HepG2 (cell line): ENCODE results near the gene SAP130. TPM values are rescaled to one million over a fixed set of nuclear protein-coding genes. Genes with fewer than 3 reads are reported as not detected.

Experiments
- ATF7-NPFF ChIP-seq: sonication (generic); formaldehyde crosslinking; IDR thresholded peaks from 2 replicates; pipeline ENCODE4 v1.8.1; 2023; ENCODE audit warnings: mild to moderate bottlenecking, low read depth, missing genetic modification reagents, moderate library complexity
- LCORL ChIP-seq, 2 experiments: fragments of 450-650 bp in 1 of 2; sonication (generic) in 1 of 2; formaldehyde crosslinking in 1 of 2; IDR thresholded peaks; 2 replicates each; pipeline versions ENCODE4 v1.5.0 to v1.6.1; 2017 to 2020; ENCODE audit warnings: antibody characterized with exemption in 1 of 2, missing genetic modification reagents in 1 of 2
- MIER2 ChIP-seq: IDR thresholded peaks from 2 replicates; pipeline ENCODE4 v1.6.1; 2016; ENCODE audit warnings: missing biosample characterization, missing genetic modification reagents
- SALL1 ChIP-seq: sonication (generic); formaldehyde crosslinking; IDR thresholded peaks from 2 replicates; pipeline ENCODE4 v1.8.0; 2022; ENCODE audit warnings: mild to moderate bottlenecking, missing genetic modification reagents
- ZFP1 ChIP-seq: IDR thresholded peaks from 2 replicates; pipeline ENCODE4 v1.6.1; 2016
- ZNF17 ChIP-seq: sonication (generic); formaldehyde crosslinking; IDR thresholded peaks from 2 replicates; pipeline ENCODE4 v1.5.0; 2020; ENCODE audit warnings: mild to moderate bottlenecking, missing genetic modification reagents
- polyA plus RNA-seq, 8 experiments: library from polyadenylated mRNA; depleted of rRNA in 3 of 8; stranded (reverse) in 7 of 8; unstranded in 1 of 8; fragments of >200 nt; fragmentation: Illumina TruSeq in 4 of 8; extraction: Trizol in 4 of 8; gene quantifications; 2 replicates each; pipeline versions ENCODE4 v1.2.1 to v1.2.3, GENCODE V29; 2011 to 2016; ENCODE audit warnings: low read depth in 4 of 8, missing spikeins in 1 of 8, mixed read lengths in 1 of 8; ENCODE audit not compliant: insufficient read depth in 1 of 8
- small RNA-seq, 3 experiments: library from RNA; depleted of rRNA; stranded (forward); fragments of <200 nt; gene quantifications; one replicate each; pipeline ENCODE3, GENCODE V24; 2012; ENCODE audit warnings: low read depth in 2 of 3, low replicate concordance in 1 of 3; ENCODE audit not compliant: insufficient read length in 3 of 3, insufficient read depth in 2 of 3
- total RNA-seq, 5 experiments: library from RNA; depleted of rRNA; stranded (reverse); fragments of >200 nt; fragmentation: Illumina TruSeq; extraction: Trizol; gene quantifications; 2 replicates each; pipeline ENCODE4 v1.2.3, GENCODE V29; 2016; ENCODE audit warnings: low read depth in 1 of 5
- TF ChIP-seq, protein P1 (sequence below): sonication (generic); formaldehyde crosslinking; IDR thresholded peaks from 2 replicates; pipeline ENCODE4; 2020; ENCODE audit warnings: missing genetic modification reagents, mild to moderate bottlenecking, borderline replicate concordance
- TF ChIP-seq, protein P2 (sequence below): sonication (generic); formaldehyde crosslinking; IDR thresholded peaks from 2 replicates; pipeline ENCODE4 v1.8.0; 2022; ENCODE audit warnings: mild to moderate bottlenecking, missing genetic modification reagents, moderate library complexity

Gene SAP130
- total and polyA plus RNA-seq, 2 of the 13 experiments (the other 11 are each of a cell fraction or from before 2014, with no cell fraction given), result 11.1 to 18.6 TPM

DNA sequence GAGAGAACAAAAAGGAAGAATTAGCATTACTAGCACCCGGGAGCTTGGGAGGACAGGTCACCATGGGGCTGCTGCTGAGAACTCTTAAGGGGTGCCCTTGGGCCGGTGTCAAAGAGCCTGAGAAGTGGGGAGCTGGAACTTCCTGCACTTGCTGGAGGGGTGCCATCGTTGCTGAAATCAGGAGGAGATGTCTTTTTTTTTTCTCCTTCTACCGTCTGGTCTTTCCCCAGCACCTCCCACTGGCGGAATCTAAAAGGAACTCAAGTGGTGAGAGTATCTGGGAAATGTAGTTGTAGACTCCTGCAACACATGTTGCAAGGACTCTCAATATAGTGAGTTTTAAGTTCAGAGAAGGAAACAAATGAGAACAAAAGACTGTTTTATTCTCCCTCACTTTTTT lies 136.0 kb downstream of the SAP130 start (continued):
- TF ChIP-seq LCORL (IDR thresholded peaks at IDR 0.05) (no peak), LCORL (CRISPR knock-in tag; IDR thresholded peaks at IDR 0.05) (no peak), ZNF17 (CRISPR knock-in tag) (no peak), ATF7-NPFF (CRISPR knock-in tag) (no peak), SALL1 (no peak), MIER2 (CRISPR knock-in tag) (no peak), ZFP1 (CRISPR knock-in tag) (no peak)
- TF ChIP-seq, protein P1, sequence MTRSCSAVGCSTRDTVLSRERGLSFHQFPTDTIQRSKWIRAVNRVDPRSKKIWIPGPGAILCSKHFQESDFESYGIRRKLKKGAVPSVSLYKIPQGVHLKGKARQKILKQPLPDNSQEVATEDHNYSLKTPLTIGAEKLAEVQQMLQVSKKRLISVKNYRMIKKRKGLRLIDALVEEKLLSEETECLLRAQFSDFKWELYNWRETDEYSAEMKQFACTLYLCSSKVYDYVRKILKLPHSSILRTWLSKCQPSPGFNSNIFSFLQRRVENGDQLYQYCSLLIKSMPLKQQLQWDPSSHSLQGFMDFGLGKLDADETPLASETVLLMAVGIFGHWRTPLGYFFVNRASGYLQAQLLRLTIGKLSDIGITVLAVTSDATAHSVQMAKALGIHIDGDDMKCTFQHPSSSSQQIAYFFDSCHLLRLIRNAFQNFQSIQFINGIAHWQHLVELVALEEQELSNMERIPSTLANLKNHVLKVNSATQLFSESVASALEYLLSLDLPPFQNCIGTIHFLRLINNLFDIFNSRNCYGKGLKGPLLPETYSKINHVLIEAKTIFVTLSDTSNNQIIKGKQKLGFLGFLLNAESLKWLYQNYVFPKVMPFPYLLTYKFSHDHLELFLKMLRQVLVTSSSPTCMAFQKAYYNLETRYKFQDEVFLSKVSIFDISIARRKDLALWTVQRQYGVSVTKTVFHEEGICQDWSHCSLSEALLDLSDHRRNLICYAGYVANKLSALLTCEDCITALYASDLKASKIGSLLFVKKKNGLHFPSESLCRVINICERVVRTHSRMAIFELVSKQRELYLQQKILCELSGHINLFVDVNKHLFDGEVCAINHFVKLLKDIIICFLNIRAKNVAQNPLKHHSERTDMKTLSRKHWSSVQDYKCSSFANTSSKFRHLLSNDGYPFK, result no peak
- TF ChIP-seq, protein P2, sequence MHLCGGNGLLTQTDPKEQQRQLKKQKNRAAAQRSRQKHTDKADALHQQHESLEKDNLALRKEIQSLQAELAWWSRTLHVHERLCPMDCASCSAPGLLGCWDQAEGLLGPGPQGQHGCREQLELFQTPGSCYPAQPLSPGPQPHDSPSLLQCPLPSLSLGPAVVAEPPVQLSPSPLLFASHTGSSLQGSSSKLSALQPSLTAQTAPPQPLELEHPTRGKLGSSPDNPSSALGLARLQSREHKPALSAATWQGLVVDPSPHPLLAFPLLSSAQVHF, result no peak

Small RNA genes within 50 kb of the gene (small RNA-seq; reads per million reads assigned to genes)
- gene AC012306.1 (0 reads per million in 3 experiments), gene AC108059.3 (0 reads per million in 3 experiments), gene RF00019 (0 reads per million in 3 experiments)

Other genes starting within 250 kb of the SAP130 start
- gene WDR33, start 216.9 kb downstream of the SAP130 start, total RNA-seq (2016; rRNA removed; fragmentation: Illumina TruSeq; extraction: Trizol), result 78.2 and 125 TPM in 2 replicates
- 44.5 and 54.9 TPM in 2 replicates for gene WDR33, start 216.9 kb downstream of the SAP130 start, polyA plus RNA-seq (2011; rRNA removed)
- gene POLR2D, start 169.9 kb downstream of the SAP130 start, total RNA-seq (2016; rRNA removed; fragmentation: Illumina TruSeq; extraction: Trizol), result 46.8 and 73.9 TPM in 2 replicates
- gene POLR2D, start 169.9 kb downstream of the SAP130 start, polyA plus RNA-seq (2011; rRNA removed), result 22.3 and 26.9 TPM in 2 replicates
- 14.2 and 14.7 TPM in 2 replicates for gene AMMECR1L, start 142.1 kb downstream of the SAP130 start, total RNA-seq (2016; rRNA removed; fragmentation: Illumina TruSeq; extraction: Trizol)
- gene AMMECR1L, start 142.1 kb downstream of the SAP130 start, polyA plus RNA-seq (2011; rRNA removed), result 9.1 and 9.4 TPM in 2 replicates
- 56.4 and 83.2 TPM in 2 replicates for gene UGGT1, start 63.1 kb upstream of the SAP130 start, total RNA-seq (2016; rRNA removed; fragmentation: Illumina TruSeq; extraction: Trizol)
- gene UGGT1, start 63.1 kb upstream of the SAP130 start, polyA plus RNA-seq (2011; rRNA removed), result 26.7 and 35.8 TPM in 2 replicates